Keratinocyte (primary cell): ENCODE data around the gene SPTAN1.

Experiments used
- CTCF ChIP-seq, 3 experiments: IDR thresholded peaks in 1 of 3; conservative IDR thresholded peaks in 1 of 3; optimal IDR thresholded peaks in 1 of 3; 2 replicates in 2 of 3; 3 replicates in 1 of 3; pipeline versions ENCODE3 to v1.5.1; 2011; ENCODE audit warnings: low read length in 3 of 3, mild to moderate bottlenecking in 3 of 3, moderate library complexity in 2 of 3, control low read depth in 1 of 3, inconsistent platforms in 1 of 3; ENCODE audit not compliant: insufficient read depth in 2 of 3; ENCODE audit errors: extremely low read depth in 1 of 3
- EZH2 ChIP-seq: IDR thresholded peaks from one replicate; pipeline ENCODE4 v1.6.1; 2012; ENCODE audit warnings: inconsistent platforms, mild to moderate bottlenecking, low read length, moderate library complexity

GRCh38 chr9:128642675-128643245 lies 90.4 kb downstream of the SPTAN1 start:
- TF ChIP-seq CTCF (optimal IDR thresholded peaks at IDR 0.05 in 1 of 3, IDR thresholded peaks at IDR 0.05 in 1 of 3, conservative IDR thresholded peaks at IDR 0.05 in 1 of 3; ENCODE audit: extremely low read depth in 1 of 3, insufficient read depth in 2 of 3, low read length in 3 of 3) (no peak), EZH2 (no peak)
